H1 (cell line): ENCODE data around the gene CGB7. TPM values are rescaled to one million over a fixed set of nuclear protein-coding genes. Genes with fewer than 3 reads are reported as not detected.

Experiments used
- CTCF ChIA-PET: fragments of 300-600 bp; sonication (Branson Sonifier 250); formaldehyde crosslinking; loops from one replicate; lab custom pipeline; 2021; ENCODE audit not compliant: partially characterized antibody; lab: Charles Lee
- POLR2A ChIA-PET: fragments of 300-600 bp; sonication (Branson Sonifier 250); formaldehyde crosslinking; loops from one replicate; lab custom pipeline; 2021; ENCODE audit warnings: inconsistent platforms; ENCODE audit not compliant: partially characterized antibody; lab: Charles Lee
- DNase-seq, 2 experiments: peaks; one replicate each; pipeline versions ENCODE4 v3.0.0 to v3.0.0-alpha.2; 2010 to 2022; ENCODE audit warnings: low spot score in 2 of 2, low read depth in 1 of 2, mixed read lengths in 1 of 2
- FAIRE-seq: peaks from 2 replicates; lab custom pipeline; 2011; peaks lifted over from hg19 to GRCh38; lab: Jason Lieb, UNC
- H2AFZ ChIP-seq: 2 replicates; pipeline ENCODE4 v1.8.1; 2012; ENCODE audit warnings: low read length, inconsistent platforms
- H2AK5ac ChIP-seq: 2 replicates; pipeline ENCODE4 v1.6.1; 2013; ENCODE audit warnings: low read depth, low read length
- H2BK120ac ChIP-seq: replicated peaks from 2 replicates; pipeline ENCODE3; 2013; ENCODE audit warnings: low read depth, low read length, inconsistent platforms
- H2BK12ac ChIP-seq: 2 replicates; pipeline ENCODE4 v1.6.1; 2013; ENCODE audit warnings: low read depth, low read length
- H2BK15ac ChIP-seq: 2 replicates; pipeline ENCODE4 v1.6.1; 2013; ENCODE audit warnings: low read length
- H2BK20ac ChIP-seq: 2 replicates; pipeline ENCODE4 v1.6.1; 2013; ENCODE audit warnings: low read length
- H2BK5ac ChIP-seq: 2 replicates; pipeline ENCODE4 v1.6.1; 2013; ENCODE audit warnings: low read depth, low read length
- H3K14ac ChIP-seq: 2 replicates; pipeline ENCODE4 v1.6.1; 2013; ENCODE audit warnings: inconsistent platforms; ENCODE audit not compliant: insufficient read length
- H3K18ac ChIP-seq: 2 replicates; pipeline ENCODE4 v1.6.1; 2013; ENCODE audit warnings: low read length; ENCODE audit errors: extremely low read depth
- H3K23ac ChIP-seq: 2 replicates; pipeline ENCODE4 v1.6.1; 2013; ENCODE audit warnings: inconsistent platforms; ENCODE audit not compliant: insufficient read length
- H3K23me2 ChIP-seq: 2 replicates; pipeline ENCODE4 v1.6.1; 2013; ENCODE audit warnings: low read depth, low read length
- H3K27ac ChIP-seq: 2 replicates; pipeline ENCODE4 v1.6.1; 2011; ENCODE audit warnings: low read depth, low read length, inconsistent platforms
- H3K27me3 ChIP-seq, 4 experiments: replicated peaks in 1 of 4; 1 replicate in 1 of 4; 2 replicates in 3 of 4; pipeline versions ENCODE4 v1.6.1 to v1.8.1; 2011 to 2013; ENCODE audit warnings: low read length in 3 of 4, mild to moderate bottlenecking in 3 of 4, inconsistent platforms in 2 of 4, mixed read lengths in 2 of 4, moderate library complexity in 1 of 4; ENCODE audit not compliant: control insufficient read depth in 3 of 4, insufficient read depth in 3 of 4; ENCODE audit errors: extremely low read depth in 1 of 4
- H3K36me3 ChIP-seq, 4 experiments: 2 replicates each; pipeline versions ENCODE4 v1.6.1 to v1.8.1; 2011 to 2013; ENCODE audit warnings: mild to moderate bottlenecking in 4 of 4, low read length in 3 of 4, moderate library complexity in 2 of 4, control low read depth in 1 of 4, inconsistent platforms in 1 of 4; ENCODE audit not compliant: insufficient read depth in 4 of 4, control insufficient read depth in 2 of 4
- H3K4ac ChIP-seq: replicated peaks from 2 replicates; pipeline ENCODE3; 2013; ENCODE audit warnings: low read length, low read depth, mixed read lengths, inconsistent platforms; ENCODE audit not compliant: insufficient read length
- H3K4me1 ChIP-seq, 4 experiments: replicated peaks in 1 of 4; 1 replicate in 1 of 4; 2 replicates in 3 of 4; pipeline versions ENCODE4 v1.6.1 to v1.8.1; 2011 to 2013; ENCODE audit warnings: low read length in 3 of 4, inconsistent platforms in 2 of 4, mixed read lengths in 1 of 4; ENCODE audit not compliant: insufficient read depth in 4 of 4, control insufficient read depth in 3 of 4
- H3K4me2 ChIP-seq, 2 experiments: 2 replicates each; pipeline versions ENCODE4 v1.6.1 to v1.8.1; 2011 to 2013; ENCODE audit warnings: low read depth in 2 of 2, low read length in 2 of 2, control low read depth in 1 of 2, inconsistent platforms in 1 of 2, mild to moderate bottlenecking in 1 of 2; ENCODE audit not compliant: insufficient read depth in 1 of 2
- H3K4me3 ChIP-seq, 4 experiments: fragments of 200-600, 300-600 bp in 1 of 4; sonication (generic), shearing (Covaris generic), sonication (Bioruptor Twin) in 1 of 4; 2 replicates each; pipeline versions ENCODE4 v1.5.1 to v1.8.1; 2011 to 2016; ENCODE audit warnings: low read length in 4 of 4, low read depth in 3 of 4, control low read depth in 2 of 4, inconsistent platforms in 2 of 4, mild to moderate bottlenecking in 2 of 4, mixed read lengths in 1 of 4, moderate library complexity in 1 of 4; ENCODE audit not compliant: insufficient read depth in 2 of 4; ENCODE audit errors: extremely low read depth in 1 of 4
- H3K56ac ChIP-seq: replicated peaks from 2 replicates; pipeline ENCODE3; 2013; ENCODE audit warnings: low read depth, mild to moderate bottlenecking, mixed read lengths, low read length, inconsistent platforms; ENCODE audit not compliant: insufficient read length
- H3K79me1 ChIP-seq: 2 replicates; pipeline ENCODE4 v1.6.1; 2013; ENCODE audit warnings: low read depth, low read length, control low read depth
- H3K79me2 ChIP-seq, 2 experiments: 2 replicates each; pipeline versions ENCODE4 v1.6.1 to v1.8.1; 2012 to 2013; ENCODE audit warnings: low read length in 2 of 2, mild to moderate bottlenecking in 2 of 2, inconsistent platforms in 1 of 2; ENCODE audit not compliant: insufficient read depth in 2 of 2, control insufficient read depth in 1 of 2
- H3K9ac ChIP-seq, 4 experiments: replicated peaks in 1 of 4; 1 replicate in 1 of 4; 2 replicates in 3 of 4; pipeline versions ENCODE4 v1.6.1 to v1.8.1; 2011 to 2013; ENCODE audit warnings: low read depth in 3 of 4, low read length in 3 of 4, control low read depth in 2 of 4, mild to moderate bottlenecking in 2 of 4, moderate library complexity in 2 of 4, inconsistent platforms in 1 of 4; ENCODE audit errors: extremely low read depth in 1 of 4
- H3K9me3 ChIP-seq, 2 experiments: 2 replicates each; pipeline versions ENCODE4 v1.6.1 to v1.8.1; 2012 to 2013; ENCODE audit warnings: mild to moderate bottlenecking in 2 of 2, moderate library complexity in 2 of 2, control low read depth in 1 of 2, inconsistent platforms in 1 of 2, low read depth in 1 of 2, low read length in 1 of 2, mixed read lengths in 1 of 2; ENCODE audit not compliant: insufficient read depth in 2 of 2
- H4K20me1 ChIP-seq, 2 experiments: replicated peaks in 1 of 2; 2 replicates each; pipeline versions ENCODE3 to v1.8.1; 2011 to 2013; ENCODE audit warnings: inconsistent platforms in 2 of 2, low read length in 2 of 2, mild to moderate bottlenecking in 1 of 2; ENCODE audit not compliant: insufficient read depth in 2 of 2, control insufficient read depth in 1 of 2
- H4K5ac ChIP-seq: 2 replicates; pipeline ENCODE4 v1.6.1; 2013; ENCODE audit warnings: low read length, low read depth, mixed read lengths, inconsistent platforms; ENCODE audit not compliant: insufficient read length
- H4K8ac ChIP-seq: 2 replicates; pipeline ENCODE4 v1.8.0; 2013; ENCODE audit warnings: mild to moderate bottlenecking, moderate library complexity, low read length, inconsistent platforms; ENCODE audit not compliant: insufficient read depth; ENCODE audit errors: extremely low read depth
- H4K91ac ChIP-seq: replicated peaks from 2 replicates; pipeline ENCODE3; 2013; ENCODE audit warnings: low read length, mixed read lengths, inconsistent platforms; ENCODE audit not compliant: insufficient read length
- KDM4A ChIP-seq: IDR thresholded peaks from one replicate; pipeline ENCODE4 v1.7.1; 2012; ENCODE audit warnings: low read depth, mild to moderate bottlenecking, moderate library complexity, low read length, inconsistent platforms; ENCODE audit not compliant: severe bottlenecking
- PHF8 ChIP-seq: fragments of 200-600 bp; sonication (generic); conservative IDR thresholded peaks from 2 replicates; pipeline ENCODE4 v1.7.1; 2012; ENCODE audit warnings: low read depth, mild to moderate bottlenecking, inconsistent platforms, low read length, moderate library complexity
- RAD21 ChIP-seq, 2 experiments: IDR thresholded peaks in 1 of 2; conservative IDR thresholded peaks in 1 of 2; 2 replicates each; pipeline ENCODE4 v1.6.1; 2011; ENCODE audit warnings: low read depth in 2 of 2, low read length in 2 of 2, improper control_type of control experiment in 1 of 2, inconsistent platforms in 1 of 2, mild to moderate bottlenecking in 1 of 2, moderate library complexity in 1 of 2
- SIRT6 ChIP-seq: IDR thresholded peaks from one replicate; pipeline ENCODE4 v1.7.1; 2012; ENCODE audit warnings: low read length, inconsistent platforms
- WGBS, 2 experiments: shearing (Covaris generic) in 1 of 2; methylation state at CpG; one replicate each; pipeline versions ENCODE4 v1.1.6 to v1.1.7; 2013 to 2015; ENCODE audit warnings: low lambda C conversion rate in 2 of 2, mixed read lengths in 2 of 2, inconsistent platforms in 1 of 2, low coverage in 1 of 2, missing lambda C conversion rate in 1 of 2; ENCODE audit not compliant: insufficient replicate concordance in 2 of 2, insufficient coverage in 1 of 2, insufficient read length in 1 of 2; ENCODE audit errors: extremely low coverage in 1 of 2, missing lambda C conversion rate in 1 of 2; 5-methylcytosine and 5-hydroxymethylcytosine counted together
- polyA plus RNA-seq, 7 experiments: library from polyadenylated mRNA; depleted of rRNA in 3 of 7; stranded (reverse) in 5 of 7; unstranded in 2 of 7; fragments of >200 nt in 5 of 7; fragments of 200-250 nt in 2 of 7; gene quantifications; 1 replicate in 5 of 7; 2 replicates in 1 of 7; 4 replicates in 1 of 7; pipeline versions ENCODE4 v1.2.1 to v1.2.3, GENCODE V29; 2011 to 2013; ENCODE audit warnings: missing spikeins in 2 of 7, mixed read lengths in 2 of 7
- total RNA-seq: library from RNA; stranded (reverse); fragmentation: NEBNext Ultra II Directional; extraction: Animal tissue kit (Norgen Biotek cat#: 25700); gene quantifications from 2 replicates; pipeline ENCODE4 v1.2.1, GENCODE V29; 2021

The CGB7 gene
- total and polyA plus RNA-seq, 2 of the 8 experiments (the other 6 are each of a cell fraction or from before 2014, with no cell fraction given): 1.2 to 2.2 TPM

DNA sequence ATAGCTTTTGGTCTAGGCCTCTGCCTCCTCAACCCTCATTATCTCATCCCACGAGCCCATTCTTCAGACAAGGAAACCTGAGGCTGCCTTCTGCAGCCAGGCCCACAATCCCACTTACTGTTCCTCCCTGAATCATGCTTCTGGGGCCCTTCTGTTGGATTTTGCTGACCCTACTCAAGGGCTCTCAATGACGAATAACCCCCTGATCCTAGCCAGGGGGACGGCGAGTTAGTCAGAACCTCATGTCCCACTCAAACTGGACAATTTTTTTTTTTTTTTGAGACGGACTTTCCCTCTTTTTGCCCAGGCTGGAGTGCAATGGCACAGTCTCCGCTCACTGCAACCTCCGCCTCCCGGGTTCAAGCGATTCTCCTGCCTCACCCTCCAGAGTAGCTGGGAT is 35.4 kb downstream of the CGB7 start:
- H3K18ac ChIP-seq: no peak overlapping the region
- H4K91ac ChIP-seq: no peak overlapping the region
- H3K23ac ChIP-seq: no peak overlapping the region
- no peak overlapping the region for H2BK15ac ChIP-seq
- TF ChIP-seq RAD21 (IDR thresholded peaks at IDR 0.05 in 1 of 2, conservative IDR thresholded peaks at IDR 0.05 in 1 of 2; ENCODE audit: low read depth in 2 of 2, low read length in 2 of 2) (no peak), KDM4A (no peak), PHF8 (no peak), SIRT6 (no peak)
- no peak overlapping the region for H3K56ac ChIP-seq
- WGBS, 2 experiments: 81% methylated on average over 9 of the region's 9 CpGs; no CpG with 5 or more reads in 1 of the 2 experiments
- no peak overlapping the region for H2AK5ac ChIP-seq
- no peak overlapping the region for H2BK12ac ChIP-seq
- no peak overlapping the region for H3K27ac ChIP-seq
- ChIA-PET CTCF (interaction anchor here (0.9 to 8.1 kb wide), 5 partner anchors 10 to 52 kb away, joined by 3 to 46 read pairs (median 4); partner anchors contain the start of genes CGB2 and CGB7), POLR2A (interaction anchor here (0.8 to 1.2 kb wide), 2 partner anchors 13 to 58 kb away, joined by 3 read pairs; no protein-coding TSS in a partner anchor)
- no peaks in the 10 kb centered on the region for H3K79me2 ChIP-seq
- no peak overlapping the region for H2AFZ ChIP-seq
- no peak overlapping the region for H4K8ac ChIP-seq
- H2BK120ac ChIP-seq: no peak overlapping the region
- DNase-seq (no peak), FAIRE-seq (no peak)
- no peak overlapping the region for H2BK5ac ChIP-seq
- H2BK20ac ChIP-seq: no peak overlapping the region
- no peak overlapping the region for H4K5ac ChIP-seq
- no peak overlapping the region for H3K9ac ChIP-seq
- no peaks in the 10 kb centered on the region for H4K20me1 ChIP-seq
- peaks cover 0 to 17% (median 8%) of the 10 kb centered on the region in 4 experiments; a peak in 5 of 7 replicates for H3K4me1 ChIP-seq
- no peak overlapping the region for H3K4ac ChIP-seq
- no peak overlapping the region for H3K14ac ChIP-seq
- no peak overlapping the region for H3K4me3 ChIP-seq
- no peaks in the 10 kb centered on the region for H3K9me3 ChIP-seq
- H3K36me3 ChIP-seq: no peaks in the 10 kb centered on the region
- H3K4me2 ChIP-seq: no peak overlapping the region
- peaks cover 6% of the 10 kb centered on the region; the same call in 1 of the 2 replicates for H3K23me2 ChIP-seq
- no peaks in the 10 kb centered on the region for H3K79me1 ChIP-seq
- H3K27me3 ChIP-seq: peaks cover 0 to 15% (median 12%) of the 10 kb centered on the region in 4 experiments; a peak in 6 of 7 replicates
